Left forelimb (tissue), 1 donor: ENCODE data around the gene UNC5C.

ENCODE experiments used
- DNase-seq: peaks from one replicate; pipeline ENCODE4 v3.0.0-alpha.2; 2018; ENCODE audit warnings: low spot score

UNC5C gene

GRCh38 chr4:95465010-95465409 lies 83.8 kb downstream of the UNC5C start:
- no peak for DNase-seq

GRCh38 chr4:95462921-95463320 lies 85.9 kb downstream of the UNC5C start:
- DNase-seq = no peak

GRCh38 chr4:95457353-95457752 lies 91.4 kb downstream of the UNC5C start:
- DNase-seq = no peak

GRCh38 chr4:95450294-95450693 lies 98.5 kb downstream of the UNC5C start:
- no peak for DNase-seq

- DNase-seq = no peak
Measured at GRCh38 chr4:95446173-95446572, 102.6 kb downstream of the UNC5C start.

GRCh38 chr4:95445251-95445650 lies 103.5 kb downstream of the UNC5C start:
- no peak for DNase-seq

- no peak for DNase-seq
Measured at GRCh38 chr4:95444812-95445211, 104.0 kb downstream of the UNC5C start.

GRCh38 chr4:95439896-95440295 lies 108.9 kb downstream of the UNC5C start:
- DNase-seq = no peak

- DNase-seq = no peak
Measured at GRCh38 chr4:95439071-95439470, 109.7 kb downstream of the UNC5C start.

GRCh38 chr4:95432466-95432865 lies 116.3 kb downstream of the UNC5C start:
- no peak for DNase-seq

GRCh38 chr4:95431678-95432077 lies 117.1 kb downstream of the UNC5C start:
- no peak for DNase-seq

- DNase-seq = no peak
Measured at GRCh38 chr4:95429416-95429815, 119.4 kb downstream of the UNC5C start.

GRCh38 chr4:95428291-95429070 lies 120.3 kb downstream of the UNC5C start:
- DNase-seq = no peak

GRCh38 chr4:95426455-95426854 lies 122.3 kb downstream of the UNC5C start:
- no peak for DNase-seq

GRCh38 chr4:95422436-95422835 lies 126.3 kb downstream of the UNC5C start:
- no peak for DNase-seq

- DNase-seq = no peak
Measured at GRCh38 chr4:95421869-95422268, 126.9 kb downstream of the UNC5C start.

GRCh38 chr4:95417531-95417930 lies 131.2 kb downstream of the UNC5C start:
- DNase-seq = no peak

GRCh38 chr4:95415346-95415771 lies 133.4 kb downstream of the UNC5C start:
- DNase-seq = no peak

- no peak for DNase-seq
Measured at GRCh38 chr4:95411371-95412088, 137.2 kb downstream of the UNC5C start.

GRCh38 chr4:95410387-95410977 lies 138.3 kb downstream of the UNC5C start:
- DNase-seq = no peak

GRCh38 chr4:95409750-95410149 lies 139.0 kb downstream of the UNC5C start:
- DNase-seq = no peak

- no peak for DNase-seq
Measured at GRCh38 chr4:95409127-95409526, 139.6 kb downstream of the UNC5C start.

GRCh38 chr4:95402299-95402698 lies 146.5 kb downstream of the UNC5C start:
- DNase-seq = no peak
